ENCODE data around the gene KRT10.

Gene KRT10

GRCh38 chr17:40777459-40777858, 45.0 kb downstream of the KRT10 start:
- H3K9ac ChIP-seq (ENCODE audit: low read depth, low read length): no peak overlapping the region
- H3K36me3 ChIP-seq (ENCODE audit: insufficient read depth, low read length): no peaks in the 10 kb centered on the region
- H3K4me2 ChIP-seq (ENCODE audit: low read length): no peak overlapping the region
- H3K9me3 ChIP-seq (replicated peaks; ENCODE audit: low read length): no peaks in the 10 kb centered on the region
- H3K4me1 ChIP-seq (ENCODE audit: control insufficient read depth, insufficient read depth, low read length): no peaks in the 10 kb centered on the region
- H3K4me3 ChIP-seq (ENCODE audit: low read length): no peak overlapping the region
- H3K27me3 ChIP-seq (ENCODE audit: control insufficient read depth, insufficient read depth, low read length): peaks cover 74% of the 10 kb centered on the region

- H3K4me3 ChIP-seq (ENCODE audit: low read length): no peak overlapping the region
- no peaks in the 10 kb centered on the region for H3K4me1 ChIP-seq (ENCODE audit: control insufficient read depth, insufficient read depth, low read length)
- H3K9me3 ChIP-seq (replicated peaks; ENCODE audit: low read length): no peaks in the 10 kb centered on the region
- peaks cover 77% of the 10 kb centered on the region for H3K27me3 ChIP-seq (ENCODE audit: control insufficient read depth, insufficient read depth, low read length)
- H3K36me3 ChIP-seq (ENCODE audit: insufficient read depth, low read length): no peaks in the 10 kb centered on the region
- no peak overlapping the region for H3K4me2 ChIP-seq (ENCODE audit: low read length)
- no peak overlapping the region for H3K9ac ChIP-seq (ENCODE audit: low read depth, low read length)
Measured at GRCh38 chr17:40775945-40776344, 46.5 kb downstream of the KRT10 start.

GRCh38 chr17:40772101-40772500, 50.3 kb downstream of the KRT10 start, which contains the start of gene KRT26:
Gene KRT26 (minus strand): TSS chr17:40772201. CDS start chr17:40772113, 88 bp downstream.
- no peaks in the 10 kb centered on the region for H3K9me3 ChIP-seq (replicated peaks; ENCODE audit: low read length)
- H3K4me3 ChIP-seq (ENCODE audit: low read length): no peak within 1 kb of the TSS
- no peaks in the 10 kb centered on the region for H3K4me1 ChIP-seq (ENCODE audit: control insufficient read depth, insufficient read depth, low read length)
- H3K9ac ChIP-seq (ENCODE audit: low read depth, low read length): no peak within 1 kb of the TSS
- H3K36me3 ChIP-seq (ENCODE audit: insufficient read depth, low read length): no peaks in the 10 kb centered on the region
- H3K4me2 ChIP-seq (ENCODE audit: low read length): no peak within 1 kb of the TSS
- peaks cover 66% of the 10 kb centered on the region for H3K27me3 ChIP-seq (ENCODE audit: control insufficient read depth, insufficient read depth, low read length)

All from skeletal muscle satellite cell (primary cell).